H1 (cell line): ENCODE results near the gene AGPAT3. TPM values are rescaled to one million over a fixed set of nuclear protein-coding genes. Genes with fewer than 3 reads are reported as not detected.

ENCODE experiments used
- CTCF ChIA-PET: fragments of 300-600 bp; sonication (Branson Sonifier 250); formaldehyde crosslinking; loops from one replicate; lab custom pipeline; 2021; ENCODE audit not compliant: partially characterized antibody; lab: Charles Lee
- POLR2A ChIA-PET: fragments of 300-600 bp; sonication (Branson Sonifier 250); formaldehyde crosslinking; loops from one replicate; lab custom pipeline; 2021; ENCODE audit warnings: inconsistent platforms; ENCODE audit not compliant: partially characterized antibody; lab: Charles Lee
- DNase-seq, 2 experiments: peaks; one replicate each; pipeline versions ENCODE4 v3.0.0 to v3.0.0-alpha.2; 2010 to 2022; ENCODE audit warnings: low spot score in 2 of 2, low read depth in 1 of 2, mixed read lengths in 1 of 2
- FAIRE-seq: peaks from 2 replicates; lab custom pipeline; 2011; peaks lifted over from hg19 to GRCh38; lab: Jason Lieb, UNC
- H2AFZ ChIP-seq: 2 replicates; pipeline ENCODE4 v1.8.1; 2012; ENCODE audit warnings: low read length, inconsistent platforms
- H2AK5ac ChIP-seq: 2 replicates; pipeline ENCODE4 v1.6.1; 2013; ENCODE audit warnings: low read depth, low read length
- H2BK120ac ChIP-seq: replicated peaks from 2 replicates; pipeline ENCODE3; 2013; ENCODE audit warnings: low read depth, low read length, inconsistent platforms
- H2BK12ac ChIP-seq: 2 replicates; pipeline ENCODE4 v1.6.1; 2013; ENCODE audit warnings: low read depth, low read length
- H2BK15ac ChIP-seq: 2 replicates; pipeline ENCODE4 v1.6.1; 2013; ENCODE audit warnings: low read length
- H2BK20ac ChIP-seq: 2 replicates; pipeline ENCODE4 v1.6.1; 2013; ENCODE audit warnings: low read length
- H2BK5ac ChIP-seq: 2 replicates; pipeline ENCODE4 v1.6.1; 2013; ENCODE audit warnings: low read depth, low read length
- H3K14ac ChIP-seq: 2 replicates; pipeline ENCODE4 v1.6.1; 2013; ENCODE audit warnings: inconsistent platforms; ENCODE audit not compliant: insufficient read length
- H3K18ac ChIP-seq: 2 replicates; pipeline ENCODE4 v1.6.1; 2013; ENCODE audit warnings: low read length; ENCODE audit errors: extremely low read depth
- H3K23ac ChIP-seq: 2 replicates; pipeline ENCODE4 v1.6.1; 2013; ENCODE audit warnings: inconsistent platforms; ENCODE audit not compliant: insufficient read length
- H3K23me2 ChIP-seq: 2 replicates; pipeline ENCODE4 v1.6.1; 2013; ENCODE audit warnings: low read depth, low read length
- H3K27ac ChIP-seq: 2 replicates; pipeline ENCODE4 v1.6.1; 2011; ENCODE audit warnings: low read depth, low read length, inconsistent platforms
- H3K27me3 ChIP-seq, 4 experiments: replicated peaks in 1 of 4; 1 replicate in 1 of 4; 2 replicates in 3 of 4; pipeline versions ENCODE4 v1.6.1 to v1.8.1; 2011 to 2013; ENCODE audit warnings: low read length in 3 of 4, mild to moderate bottlenecking in 3 of 4, inconsistent platforms in 2 of 4, mixed read lengths in 2 of 4, moderate library complexity in 1 of 4; ENCODE audit not compliant: control insufficient read depth in 3 of 4, insufficient read depth in 3 of 4; ENCODE audit errors: extremely low read depth in 1 of 4
- H3K36me3 ChIP-seq, 4 experiments: 2 replicates each; pipeline versions ENCODE4 v1.6.1 to v1.8.1; 2011 to 2013; ENCODE audit warnings: mild to moderate bottlenecking in 4 of 4, low read length in 3 of 4, moderate library complexity in 2 of 4, control low read depth in 1 of 4, inconsistent platforms in 1 of 4; ENCODE audit not compliant: insufficient read depth in 4 of 4, control insufficient read depth in 2 of 4
- H3K4ac ChIP-seq: replicated peaks from 2 replicates; pipeline ENCODE3; 2013; ENCODE audit warnings: low read length, low read depth, mixed read lengths, inconsistent platforms; ENCODE audit not compliant: insufficient read length
- H3K4me1 ChIP-seq, 4 experiments: replicated peaks in 1 of 4; 1 replicate in 1 of 4; 2 replicates in 3 of 4; pipeline versions ENCODE4 v1.6.1 to v1.8.1; 2011 to 2013; ENCODE audit warnings: low read length in 3 of 4, inconsistent platforms in 2 of 4, mixed read lengths in 1 of 4; ENCODE audit not compliant: insufficient read depth in 4 of 4, control insufficient read depth in 3 of 4
- H3K4me2 ChIP-seq, 2 experiments: 2 replicates each; pipeline versions ENCODE4 v1.6.1 to v1.8.1; 2011 to 2013; ENCODE audit warnings: low read depth in 2 of 2, low read length in 2 of 2, control low read depth in 1 of 2, inconsistent platforms in 1 of 2, mild to moderate bottlenecking in 1 of 2; ENCODE audit not compliant: insufficient read depth in 1 of 2
- H3K4me3 ChIP-seq, 4 experiments: fragments of 200-600, 300-600 bp in 1 of 4; sonication (generic), shearing (Covaris generic), sonication (Bioruptor Twin) in 1 of 4; 2 replicates each; pipeline versions ENCODE4 v1.5.1 to v1.8.1; 2011 to 2016; ENCODE audit warnings: low read length in 4 of 4, low read depth in 3 of 4, control low read depth in 2 of 4, inconsistent platforms in 2 of 4, mild to moderate bottlenecking in 2 of 4, mixed read lengths in 1 of 4, moderate library complexity in 1 of 4; ENCODE audit not compliant: insufficient read depth in 2 of 4; ENCODE audit errors: extremely low read depth in 1 of 4
- H3K56ac ChIP-seq: replicated peaks from 2 replicates; pipeline ENCODE3; 2013; ENCODE audit warnings: low read depth, mild to moderate bottlenecking, mixed read lengths, low read length, inconsistent platforms; ENCODE audit not compliant: insufficient read length
- H3K79me1 ChIP-seq: 2 replicates; pipeline ENCODE4 v1.6.1; 2013; ENCODE audit warnings: low read depth, low read length, control low read depth
- H3K79me2 ChIP-seq, 2 experiments: 2 replicates each; pipeline versions ENCODE4 v1.6.1 to v1.8.1; 2012 to 2013; ENCODE audit warnings: low read length in 2 of 2, mild to moderate bottlenecking in 2 of 2, inconsistent platforms in 1 of 2; ENCODE audit not compliant: insufficient read depth in 2 of 2, control insufficient read depth in 1 of 2
- H3K9ac ChIP-seq, 4 experiments: replicated peaks in 1 of 4; 1 replicate in 1 of 4; 2 replicates in 3 of 4; pipeline versions ENCODE4 v1.6.1 to v1.8.1; 2011 to 2013; ENCODE audit warnings: low read depth in 3 of 4, low read length in 3 of 4, control low read depth in 2 of 4, mild to moderate bottlenecking in 2 of 4, moderate library complexity in 2 of 4, inconsistent platforms in 1 of 4; ENCODE audit errors: extremely low read depth in 1 of 4
- H3K9me3 ChIP-seq, 2 experiments: 2 replicates each; pipeline versions ENCODE4 v1.6.1 to v1.8.1; 2012 to 2013; ENCODE audit warnings: mild to moderate bottlenecking in 2 of 2, moderate library complexity in 2 of 2, control low read depth in 1 of 2, inconsistent platforms in 1 of 2, low read depth in 1 of 2, low read length in 1 of 2, mixed read lengths in 1 of 2; ENCODE audit not compliant: insufficient read depth in 2 of 2
- H4K20me1 ChIP-seq, 2 experiments: replicated peaks in 1 of 2; 2 replicates each; pipeline versions ENCODE3 to v1.8.1; 2011 to 2013; ENCODE audit warnings: inconsistent platforms in 2 of 2, low read length in 2 of 2, mild to moderate bottlenecking in 1 of 2; ENCODE audit not compliant: insufficient read depth in 2 of 2, control insufficient read depth in 1 of 2
- H4K5ac ChIP-seq: 2 replicates; pipeline ENCODE4 v1.6.1; 2013; ENCODE audit warnings: low read length, low read depth, mixed read lengths, inconsistent platforms; ENCODE audit not compliant: insufficient read length
- H4K8ac ChIP-seq: 2 replicates; pipeline ENCODE4 v1.8.0; 2013; ENCODE audit warnings: mild to moderate bottlenecking, moderate library complexity, low read length, inconsistent platforms; ENCODE audit not compliant: insufficient read depth; ENCODE audit errors: extremely low read depth
- H4K91ac ChIP-seq: replicated peaks from 2 replicates; pipeline ENCODE3; 2013; ENCODE audit warnings: low read length, mixed read lengths, inconsistent platforms; ENCODE audit not compliant: insufficient read length
- CBX5 ChIP-seq: fragments of 300-800, 300-1000 bp; sonication (generic); IDR thresholded peaks from 2 replicates; pipeline ENCODE4 v1.7.1; 2016; ENCODE audit warnings: antibody characterized with exemption, low read length, low read depth
- CHD1 ChIP-seq: IDR thresholded peaks from 2 replicates; pipeline ENCODE4 v1.6.1; 2012; ENCODE audit warnings: low read depth, low read length, improper control_type of control experiment
- EZH2 ChIP-seq: fragments of 200-600 bp; sonication (generic); IDR thresholded peaks from 2 replicates; pipeline ENCODE4 v1.7.1; 2012; ENCODE audit warnings: low read depth, mild to moderate bottlenecking, moderate library complexity, low read length, inconsistent platforms; ENCODE audit not compliant: severe bottlenecking
- FOSL1 ChIP-seq: IDR thresholded peaks from 2 replicates; pipeline ENCODE4 v1.6.1; 2011; ENCODE audit warnings: mild to moderate bottlenecking, low read depth, low read length, moderate library complexity; ENCODE audit not compliant: insufficient read depth
- HDAC2 ChIP-seq, 2 experiments: fragments of 300-600 bp in 1 of 2; sonication (generic) in 1 of 2; IDR thresholded peaks; 2 replicates each; pipeline ENCODE4 v1.6.1; 2011 to 2012; ENCODE audit warnings: low read depth in 2 of 2, low read length in 2 of 2, mild to moderate bottlenecking in 2 of 2, moderate library complexity in 2 of 2, borderline replicate concordance in 1 of 2, inconsistent platforms in 1 of 2
- KDM5A ChIP-seq: fragments of 200-600 bp; IDR thresholded peaks from 2 replicates; pipeline ENCODE4 v1.7.1; 2012; ENCODE audit warnings: mild to moderate bottlenecking, low read length, inconsistent platforms, mixed read lengths
- POU5F1 ChIP-seq: IDR thresholded peaks from 2 replicates; pipeline ENCODE4 v1.6.1; 2011; ENCODE audit warnings: low read depth, mild to moderate bottlenecking, low read length, moderate library complexity
- RXRA ChIP-seq: IDR thresholded peaks from 2 replicates; pipeline ENCODE4 v1.6.1; 2011; ENCODE audit warnings: low read depth, mild to moderate bottlenecking, low read length, moderate library complexity; ENCODE audit not compliant: insufficient read depth
- SAP30 ChIP-seq: fragments of 300-600 bp; sonication (generic); IDR thresholded peaks from 2 replicates; pipeline ENCODE4 v1.7.1; 2012; ENCODE audit warnings: low read length, moderate library complexity, mild to moderate bottlenecking, inconsistent platforms; ENCODE audit not compliant: insufficient read depth, insufficient replicate concordance
- SIRT6 ChIP-seq: IDR thresholded peaks from one replicate; pipeline ENCODE4 v1.7.1; 2012; ENCODE audit warnings: low read length, inconsistent platforms
- SIX5 ChIP-seq: IDR thresholded peaks from 2 replicates; pipeline ENCODE4 v1.6.1; 2011; ENCODE audit warnings: mild to moderate bottlenecking, low read depth, low read length
- WGBS, 2 experiments: shearing (Covaris generic) in 1 of 2; methylation state at CpG; one replicate each; pipeline versions ENCODE4 v1.1.6 to v1.1.7; 2013 to 2015; ENCODE audit warnings: low lambda C conversion rate in 2 of 2, mixed read lengths in 2 of 2, inconsistent platforms in 1 of 2, low coverage in 1 of 2, missing lambda C conversion rate in 1 of 2; ENCODE audit not compliant: insufficient replicate concordance in 2 of 2, insufficient coverage in 1 of 2, insufficient read length in 1 of 2; ENCODE audit errors: extremely low coverage in 1 of 2, missing lambda C conversion rate in 1 of 2; 5-methylcytosine and 5-hydroxymethylcytosine counted together
- polyA plus RNA-seq, 7 experiments: library from polyadenylated mRNA; depleted of rRNA in 3 of 7; stranded (reverse) in 5 of 7; unstranded in 2 of 7; fragments of >200 nt in 5 of 7; fragments of 200-250 nt in 2 of 7; gene quantifications; 1 replicate in 5 of 7; 2 replicates in 1 of 7; 4 replicates in 1 of 7; pipeline versions ENCODE4 v1.2.1 to v1.2.3, GENCODE V29; 2011 to 2013; ENCODE audit warnings: missing spikeins in 2 of 7, mixed read lengths in 2 of 7
- total RNA-seq: library from RNA; stranded (reverse); fragmentation: NEBNext Ultra II Directional; extraction: Animal tissue kit (Norgen Biotek cat#: 25700); gene quantifications from 2 replicates; pipeline ENCODE4 v1.2.1, GENCODE V29; 2021

Gene AGPAT3
- total and polyA plus RNA-seq, 2 of the 8 experiments (the other 6 are each of a cell fraction or from before 2014, with no cell fraction given) = 5.8 to 7.3 TPM

DNA sequence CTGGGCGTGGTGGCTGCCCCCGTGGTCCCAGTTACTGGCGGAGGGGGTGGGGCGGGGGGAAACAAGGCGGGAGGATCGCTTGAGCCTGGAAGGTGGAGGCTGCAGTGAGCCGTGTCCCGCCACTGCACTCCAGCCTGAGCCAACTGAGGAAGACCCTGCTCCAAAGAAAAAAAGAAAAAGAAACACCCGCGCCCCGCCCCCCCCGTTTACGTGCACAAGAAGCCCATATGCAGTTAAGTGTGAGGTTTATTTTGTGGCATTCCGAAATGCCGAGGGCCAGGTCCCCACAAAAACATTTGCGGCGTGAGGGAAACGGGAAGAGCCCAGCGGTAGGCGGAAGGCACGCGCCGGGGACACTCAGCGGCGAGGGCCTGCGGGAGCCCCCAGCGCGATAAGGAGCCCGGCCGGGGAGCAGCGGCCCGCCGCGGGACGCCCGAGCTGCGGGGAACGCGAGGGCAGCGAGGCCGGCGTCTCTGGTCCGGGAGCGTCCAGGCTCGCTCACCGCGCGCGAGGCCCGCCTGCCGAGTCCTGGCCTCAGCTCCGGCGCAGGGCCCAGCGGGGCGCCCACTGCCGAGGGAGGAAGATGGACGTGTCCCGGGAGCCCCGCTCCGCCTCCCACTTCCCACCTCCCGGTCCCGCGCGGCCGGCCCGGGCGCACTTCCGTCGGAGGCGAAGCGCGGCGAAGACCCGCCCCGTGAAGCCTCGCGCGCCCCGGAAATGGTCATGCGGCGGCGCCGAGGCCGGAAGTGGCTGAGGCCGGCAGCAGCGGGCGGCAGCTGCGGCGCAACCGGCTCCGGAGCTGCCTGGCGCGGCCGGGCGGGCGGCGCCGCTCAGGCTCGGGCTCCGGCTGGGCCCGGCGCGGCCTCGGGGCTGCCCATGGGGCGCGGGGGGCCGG is 146.8 kb downstream of the AGPAT3 start, which contains the start of gene TRAPPC10:
Gene TRAPPC10 (plus strand): TSS at position 731 of the 895 bp plus-strand sequence. CDS start 185 bp downstream, outside the sequence.
- H3K23ac ChIP-seq = no peak within 1 kb of the TSS
- H2BK12ac ChIP-seq = no peak within 1 kb of the TSS
- peaks cover 7 to 9% of the 10 kb centered on the region in 2 experiments for H4K20me1 ChIP-seq
- peaks cover 4 to 12% (median 8%) of the 10 kb centered on the region in 4 experiments; a peak in 5 of 7 replicates for H3K4me1 ChIP-seq
- H3K4me2 ChIP-seq = peak within 1 kb of the TSS; percentile 73 to 90
- H4K8ac ChIP-seq = peak within 1 kb of the TSS; percentile 97
- FAIRE-seq = no peak
- peaks cover 25 to 38% of the 10 kb centered on the region in 2 experiments for H3K79me2 ChIP-seq
- no peak within 1 kb of the TSS for H3K4ac ChIP-seq
- peaks cover 3% of the 10 kb centered on the region; the same call in 1 of the 2 replicates for H3K23me2 ChIP-seq
- no peaks in the 10 kb centered on the region for H3K9me3 ChIP-seq
- POLR2A ChIA-PET = interaction anchor here (0.9 to 1.6 kb wide), 5 partner anchors 9 to 31 kb away, joined by 3 to 6 read pairs (median 4); no protein-coding TSS in a partner anchor
- H3K27me3 ChIP-seq = no peaks in the 10 kb centered on the region
- no peak within 1 kb of the TSS for H2BK20ac ChIP-seq
- H4K5ac ChIP-seq = peak within 1 kb of the TSS; percentile 62
- no peak within 1 kb of the TSS for H2BK120ac ChIP-seq
- CTCF ChIA-PET = no interaction called here
- no peak within 1 kb of the TSS for H3K14ac ChIP-seq
- H3K18ac ChIP-seq = peak within 1 kb of the TSS; percentile 32; the same call in 1 of the 2 replicates
- no peak within 1 kb of the TSS for H2BK15ac ChIP-seq
- no peaks in the 10 kb centered on the region for H3K36me3 ChIP-seq
- H2AFZ ChIP-seq = no peak within 1 kb of the TSS
- peak within 1 kb of the TSS; percentile 76 to 92 (median 85) for H3K4me3 ChIP-seq
- peak within 1 kb of the TSS; percentile 8; the same call in 1 of the 2 replicates for H2BK5ac ChIP-seq
- peak within 1 kb of the TSS; percentile 90 for H3K56ac ChIP-seq
- H3K27ac ChIP-seq = peak within 1 kb of the TSS; percentile 80
- WGBS, 2 experiments = 1% methylated on average over 69 of the region's 107 CpGs; no CpG with 5 or more reads in 1 of the 2 experiments
- H3K79me1 ChIP-seq = peaks cover 4% of the 10 kb centered on the region
- peak within 1 kb of the TSS; percentile 83 to 98 (median 86) for H3K9ac ChIP-seq
- no peak within 1 kb of the TSS for H4K91ac ChIP-seq
- DNase-seq = peak in 1 of 2 experiments; percentile 85
- no peak within 1 kb of the TSS for H2AK5ac ChIP-seq
- TF ChIP-seq KDM5A (no peak), POU5F1 (no peak), SIRT6 (no peak), CBX5 (no peak), RXRA (no peak), SIX5 (no peak), SAP30 (no peak), CHD1 (no peak), HDAC2 (IDR thresholded peaks at IDR 0.05; ENCODE audit: borderline replicate concordance in 1 of 2, low read depth in 2 of 2, low read length in 2 of 2) (peak in 1 of 2 experiments; percentile 52; a peak in 1 of 4 replicates), EZH2 (no peak), FOSL1 (no peak)
